HCT116 (cell line): ENCODE results near the gene SPDYE1. TPM values are rescaled to one million over a fixed set of nuclear protein-coding genes. Genes with fewer than 3 reads are reported as not detected.

ENCODE experiments used
- ATAC-seq: fragments of 200-7000 bp; cut with Tn5 transposase; 2 replicates; pipeline ENCODE4 v1.9.1; 2020; ENCODE audit warnings: mild to moderate bottlenecking, moderate library complexity
- BruUV-seq: library from RNA; stranded (reverse); fragments of 400-500 nt; replicated peaks from 2 replicates; lab custom pipeline; 2021; lab: Mats Ljungman, UMichigan
- CTCF ChIA-PET: fragments of 300-600 bp; sonication (Branson Sonifier 250); formaldehyde crosslinking; loops from one replicate; lab custom pipeline; 2021; ENCODE audit warnings: antibody characterized with exemption; lab: Charles Lee
- POLR2A ChIA-PET: fragments of 300-600, 350-600 bp; sonication (Branson Sonifier 250); formaldehyde crosslinking; loops from one replicate; lab custom pipeline; 2021; ENCODE audit warnings: antibody characterized with exemption; lab: Charles Lee
- RAD21 ChIA-PET, 2 experiments: fragments of 300-600 bp; sonication (Branson Sonifier 250); formaldehyde crosslinking; loops; one replicate each; lab custom pipeline; 2023; ENCODE audit warnings: low total read pairs in 2 of 2; ENCODE audit not compliant: uncharacterized antibody in 2 of 2, unreplicated experiment in 2 of 2, low non-redundant PET in 1 of 2; lab: Charles Lee
- DNase-seq: peaks from one replicate; pipeline ENCODE4 v3.0.0-alpha.2; 2010; ENCODE audit warnings: low read depth, low spot score
- H2AFZ ChIP-seq: fragments of 200-600 bp; shearing (Covaris generic), sonication (generic); 2 replicates; pipeline ENCODE4 v1.6.1; 2017; ENCODE audit warnings: low read depth, mixed run types, mixed read lengths, antibody characterized with exemption, low read length; ENCODE audit not compliant: poor library complexity, severe bottlenecking
- H3K27ac ChIP-seq: 2 replicates; pipeline ENCODE4 v1.5.1; 2012; ENCODE audit warnings: low read depth, low read length
- H3K27me3 ChIP-seq: fragments of 200-600 bp; sonication (generic); 2 replicates; pipeline ENCODE4 v1.6.1; 2016; ENCODE audit warnings: mixed run types, low read length, mixed read lengths; ENCODE audit not compliant: insufficient read depth
- H3K36me3 ChIP-seq, 2 experiments: fragments of 200-500 bp in 1 of 2; fragments of 200-600 bp in 1 of 2; sonication (Bioruptor generic) in 1 of 2; sonication (generic) in 1 of 2; 2 replicates each; pipeline versions ENCODE4 v1.5.1 to v1.6.1; 2014 to 2016; ENCODE audit warnings: low read length in 2 of 2, inconsistent platforms in 1 of 2, mixed read lengths in 1 of 2, mixed run types in 1 of 2; ENCODE audit not compliant: insufficient read depth in 2 of 2, control insufficient read depth in 1 of 2
- H3K4me1 ChIP-seq, 2 experiments: fragments of 200-600 bp in 1 of 2; sonication (generic) in 1 of 2; 2 replicates each; pipeline versions ENCODE4 v1.5.1 to v1.6.1; 2012 to 2017; ENCODE audit warnings: low read length in 2 of 2, inconsistent platforms in 1 of 2, mild to moderate bottlenecking in 1 of 2, mixed read lengths in 1 of 2, mixed run types in 1 of 2, moderate library complexity in 1 of 2; ENCODE audit not compliant: insufficient read depth in 2 of 2, control insufficient read depth in 1 of 2
- H3K4me2 ChIP-seq: fragments of 200-600 bp; sonication (generic); 2 replicates; pipeline ENCODE4 v1.6.1; 2017; ENCODE audit warnings: mixed run types, low read length, mixed read lengths
- H3K4me3 ChIP-seq, 2 experiments: fragments of 200-600 bp in 1 of 2; sonication (generic) in 1 of 2; replicated peaks in 1 of 2; 2 replicates each; pipeline ENCODE4 v1.5.1; 2011 to 2016; ENCODE audit warnings: low read length in 2 of 2, control low read depth in 1 of 2, low read depth in 1 of 2, mild to moderate bottlenecking in 1 of 2, mixed read lengths in 1 of 2, mixed run types in 1 of 2
- H3K79me2 ChIP-seq: fragments of 200-600 bp; sonication (generic); 2 replicates; pipeline ENCODE4 v1.6.1; 2017; ENCODE audit warnings: mild to moderate bottlenecking, mixed run types, low read length, moderate library complexity, mixed read lengths; ENCODE audit not compliant: insufficient read depth
- H3K9ac ChIP-seq: fragments of 200-600 bp; sonication (generic); 2 replicates; pipeline ENCODE4 v1.6.1; 2016; ENCODE audit warnings: low read length, mixed read lengths
- H3K9me2 ChIP-seq: fragments of 200-600 bp; sonication (generic), shearing (Covaris generic); 2 replicates; pipeline ENCODE4 v1.6.1; 2017; ENCODE audit warnings: mixed run types, mild to moderate bottlenecking, moderate library complexity; ENCODE audit not compliant: insufficient read depth
- H3K9me3 ChIP-seq, 2 experiments: fragments of 200-500 bp in 1 of 2; fragments of 200-600 bp in 1 of 2; sonication (Bioruptor generic) in 1 of 2; sonication (generic) in 1 of 2; 2 replicates each; pipeline ENCODE4 v1.6.1; 2014 to 2017; ENCODE audit warnings: low read length in 2 of 2, mixed read lengths in 2 of 2, inconsistent platforms in 1 of 2, low read depth in 1 of 2, mild to moderate bottlenecking in 1 of 2, mixed run types in 1 of 2, moderate library complexity in 1 of 2; ENCODE audit not compliant: control insufficient read depth in 1 of 2, insufficient read depth in 1 of 2
- H4K20me1 ChIP-seq: fragments of 200-600 bp; sonication (generic), shearing (Covaris generic); 2 replicates; pipeline ENCODE4 v1.6.1; 2017; ENCODE audit warnings: mixed run types, mild to moderate bottlenecking, moderate library complexity; ENCODE audit not compliant: insufficient read depth
- POLR2A ChIP-seq: IDR thresholded peaks from 2 replicates; pipeline ENCODE4 v1.7.0; 2011; ENCODE audit warnings: borderline replicate concordance; ENCODE audit not compliant: insufficient read depth, insufficient read length; ENCODE audit errors: extremely low read depth
- ZBTB33 ChIP-seq: IDR thresholded peaks from 2 replicates; pipeline ENCODE4 v1.6.1; 2011; ENCODE audit warnings: mild to moderate bottlenecking, low read length, moderate library complexity; ENCODE audit not compliant: insufficient replicate concordance; ENCODE audit errors: extremely low read depth
- intact Hi-C: fragments of 100-400 bp; cut with micrococcal nuclease; formaldehyde crosslinking; loops from 2 replicates; pipeline ENCODE4 v1.10.0; 2022
- microRNA-seq: library from miRNA; unstranded; fragments of <30 nt; microRNA quantifications from one replicate; pipeline ENCODE4, GENCODE V29; 2016; ENCODE audit warnings: borderline number of aligned reads
- total RNA-seq: library from RNA; stranded (reverse); gene quantifications from one replicate; pipeline ENCODE4 v1.2.1, GENCODE V29; 2021; ENCODE audit not compliant: unreplicated experiment

Gene SPDYE1
- total RNA-seq, 1 experiment from 2014 or later = not detected

GRCh38 chr7:44059219-44060090 lies 61.8 kb downstream of the SPDYE1 start:
- H3K27ac ChIP-seq = no peak overlapping the region
- H3K4me2 ChIP-seq = no peak overlapping the region
- no peak for TF ChIP-seq POLR2A
- no peak for TF ChIP-seq ZBTB33
- CTCF ChIA-PET = no interaction called here
- H3K27me3 ChIP-seq = no peaks in the 10 kb centered on the region
- no peak overlapping the region for H2AFZ ChIP-seq
- no peaks in the 10 kb centered on the region for H3K9me3 ChIP-seq
- RAD21 ChIA-PET = no interaction called here
- peaks cover 28 to 45% of the 10 kb centered on the region in 2 experiments for H3K36me3 ChIP-seq
- H3K9me2 ChIP-seq = no peaks in the 10 kb centered on the region
- POLR2A ChIA-PET = no interaction called here
- no peak overlapping the region for H3K4me3 ChIP-seq
- no peak overlapping the region for H3K9ac ChIP-seq
- no peak for DNase-seq
- intact Hi-C loops = no loop called here
- H3K79me2 ChIP-seq = no peaks in the 10 kb centered on the region
- no TSS peak for BruUV-seq
- no peaks in the 10 kb centered on the region for H3K4me1 ChIP-seq
- H4K20me1 ChIP-seq = no peaks in the 10 kb centered on the region
- no peak for ATAC-seq

Small RNAs within 50 kb of the gene (microRNA-seq; reads per million reads assigned to microRNA genes)
- gene MIR6837 = not detected

Other genes with a start within 250 kb of the SPDYE1 start
- gene BLVRA, start 239.2 kb upstream of the SPDYE1 start, total RNA-seq = 29.7 TPM
- 156 TPM for gene MRPS24, start 128.4 kb upstream of the SPDYE1 start, total RNA-seq
- gene URGCP, start 91.3 kb upstream of the SPDYE1 start, total RNA-seq = 28.0 TPM
- 12.9 TPM for gene UBE2D4, start 71.5 kb upstream of the SPDYE1 start, total RNA-seq
- 39.4 TPM for gene DBNL, start 46.8 kb downstream of the SPDYE1 start, total RNA-seq
- gene PGAM2, start 67.7 kb downstream of the SPDYE1 start, total RNA-seq = 0.27 TPM
- gene POLM, start 84.6 kb downstream of the SPDYE1 start, total RNA-seq = 28.7 TPM
- gene AEBP1, start 106.4 kb downstream of the SPDYE1 start, total RNA-seq = 0.49 TPM
- 237 TPM for gene POLD2, start 125.7 kb downstream of the SPDYE1 start, total RNA-seq
- gene MYL7, start 143.4 kb downstream of the SPDYE1 start, total RNA-seq = not detected
- gene GCK, start 191.5 kb downstream of the SPDYE1 start, total RNA-seq = 0.34 TPM
- gene YKT6, start 203.1 kb downstream of the SPDYE1 start, total RNA-seq = 84.8 TPM